SKM-1 (cell line): ENCODE results near the gene ADCY2.
A peak's percentile ranks its signal among the peaks of the same experiment; 100 is the strongest.

ENCODE experiments used
- DNase-seq: peaks from one replicate; lab custom pipeline; 2025; ENCODE audit not compliant: unreplicated experiment; lab: John Stamatoyannopoulos, UW

The ADCY2 gene

DNA sequence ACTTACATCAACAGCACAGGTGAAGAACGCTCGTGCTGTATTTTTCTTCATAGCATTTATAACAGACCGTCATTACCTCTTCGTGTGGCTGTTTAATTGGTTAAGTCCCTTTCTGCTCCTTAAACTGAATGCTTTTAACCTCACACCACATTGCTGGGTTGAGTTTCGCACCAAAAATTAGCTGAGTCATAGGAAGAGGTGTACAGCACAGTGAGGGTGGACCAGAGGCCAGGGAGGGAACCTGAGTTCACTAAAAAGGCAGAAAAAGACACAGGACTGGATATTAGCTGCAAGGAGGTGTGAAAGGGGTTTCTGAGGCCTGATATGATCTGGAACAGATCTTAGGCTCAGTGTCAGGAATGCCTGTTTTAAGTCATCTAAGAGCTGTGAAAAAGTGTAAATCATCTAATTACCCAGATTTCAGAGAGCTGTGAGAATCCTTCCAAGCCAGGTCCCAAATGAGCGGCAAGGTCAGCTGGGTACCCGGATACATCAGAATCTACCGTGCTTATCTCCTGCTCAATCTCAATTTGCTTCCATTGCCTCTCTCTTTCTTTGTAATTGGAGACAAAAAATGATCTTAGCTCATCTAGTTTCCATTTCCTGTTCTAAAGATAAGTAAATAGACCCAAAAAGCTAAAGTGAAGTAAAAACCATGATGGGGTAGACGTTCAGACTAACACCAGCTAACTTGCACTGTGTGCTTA is 462.1 kb downstream of the ADCY2 start:
- DNase-seq = no peak

DNA sequence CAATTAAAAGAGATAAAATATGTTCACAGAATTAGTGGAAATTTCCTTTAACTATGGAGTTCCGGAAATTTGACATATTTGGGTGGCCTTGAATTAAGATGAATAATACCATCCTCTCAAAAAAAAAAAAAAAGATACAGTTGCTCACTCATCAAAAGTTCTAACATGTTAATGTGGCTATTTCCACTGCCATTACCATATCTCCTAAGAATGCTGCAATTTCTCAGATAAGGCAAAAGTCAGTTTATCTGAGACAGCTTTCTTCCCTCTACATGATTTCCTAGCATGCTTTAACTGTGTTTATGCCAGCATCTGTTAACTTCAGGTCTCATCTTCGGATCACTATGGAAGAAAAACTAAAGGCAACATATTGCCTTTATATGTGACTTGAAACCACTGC is 470.3 kb downstream of the ADCY2 start:
- DNase-seq = no peak

DNA sequence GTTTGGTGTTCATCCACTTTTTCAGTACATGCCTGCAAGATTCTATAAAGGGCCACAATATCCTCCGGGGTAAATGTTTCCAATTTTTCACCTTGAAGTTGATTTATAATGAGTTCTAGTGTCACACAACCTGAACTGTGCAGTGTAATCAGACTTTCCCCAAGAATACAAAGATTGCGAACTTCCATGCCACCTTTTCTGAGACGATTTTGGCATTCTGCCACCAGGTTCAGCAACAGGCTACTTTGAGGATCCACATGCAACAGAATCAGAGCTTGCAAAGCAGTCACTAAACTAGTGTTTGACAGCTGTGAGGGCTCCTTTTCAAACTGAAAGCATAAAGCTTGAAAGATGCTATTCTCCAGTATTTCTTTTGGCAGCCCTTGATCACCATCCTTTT is 471.3 kb downstream of the ADCY2 start:
- no peak for DNase-seq

DNA sequence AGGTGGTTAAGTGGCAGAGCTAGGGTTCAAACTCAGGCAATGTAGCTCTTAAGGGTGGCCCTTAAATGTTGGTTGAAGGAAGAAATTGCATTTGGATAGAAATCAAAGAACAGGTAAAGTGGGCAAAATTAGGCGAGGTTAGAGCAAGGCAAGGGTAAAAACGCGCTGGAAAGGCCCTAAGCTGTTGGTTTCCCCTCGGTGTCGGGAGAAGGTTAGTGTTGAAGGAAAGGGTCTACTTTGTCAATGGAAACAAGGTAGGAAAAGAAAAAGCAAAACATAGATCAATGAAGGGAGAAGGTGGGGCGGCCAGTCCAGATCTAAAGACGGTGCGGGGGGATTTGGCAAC is 472.5 kb downstream of the ADCY2 start:
- DNase-seq = no peak

DNA sequence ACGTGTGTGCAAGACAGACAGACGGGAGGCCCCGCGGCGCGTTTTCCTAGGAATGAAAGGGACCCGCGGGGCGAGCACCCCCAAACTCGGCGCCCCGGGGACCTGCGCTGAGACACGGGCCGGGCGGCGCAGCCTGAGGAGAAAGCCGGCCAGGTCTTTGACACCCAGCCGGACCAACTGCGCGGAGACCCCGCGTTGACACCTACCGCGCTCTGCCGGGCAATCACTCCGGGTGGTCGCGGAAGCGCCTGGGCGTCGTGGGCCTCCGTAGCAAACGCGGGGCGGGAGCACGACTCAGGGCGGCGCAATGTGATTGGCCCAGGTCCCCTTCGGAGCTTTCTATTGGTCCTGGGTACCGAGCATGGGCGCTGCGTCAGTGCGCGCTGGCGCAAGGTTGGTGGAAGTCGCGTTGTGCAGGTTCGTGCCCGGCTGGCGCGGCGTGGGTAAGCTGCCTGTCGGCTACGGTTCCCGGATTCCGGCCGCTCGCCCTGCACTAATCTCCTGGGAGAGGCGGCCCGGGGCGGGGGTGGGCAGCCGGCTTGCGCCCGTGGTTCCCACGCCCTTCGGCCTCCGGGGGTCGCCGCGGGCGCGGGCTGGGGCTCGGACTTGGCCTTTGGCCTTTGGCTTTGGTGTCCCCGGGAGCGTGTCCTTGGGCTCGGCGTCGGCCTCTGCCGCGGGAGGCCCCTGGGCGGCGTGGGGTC is 473.0 kb downstream of the ADCY2 start, which contains the start of the genes FASTKD3 and MTRR:
FASTKD3 (minus strand) TSS at position 259 of the 701 bp plus-strand sequence. CDS start 948 bp downstream, outside the sequence.
MTRR (plus strand) TSS at position 376 of the 701 bp plus-strand sequence. CDS start 1,647 bp downstream, outside the sequence.
- DNase-seq = peak; percentile 83

GRCh38 chr5:7869474-7870136 is 473.7 kb downstream of the ADCY2 start:
- no peak for DNase-seq

GRCh38 chr5:7871653-7872052 is 475.7 kb downstream of the ADCY2 start:
- no peak for DNase-seq

DNA sequence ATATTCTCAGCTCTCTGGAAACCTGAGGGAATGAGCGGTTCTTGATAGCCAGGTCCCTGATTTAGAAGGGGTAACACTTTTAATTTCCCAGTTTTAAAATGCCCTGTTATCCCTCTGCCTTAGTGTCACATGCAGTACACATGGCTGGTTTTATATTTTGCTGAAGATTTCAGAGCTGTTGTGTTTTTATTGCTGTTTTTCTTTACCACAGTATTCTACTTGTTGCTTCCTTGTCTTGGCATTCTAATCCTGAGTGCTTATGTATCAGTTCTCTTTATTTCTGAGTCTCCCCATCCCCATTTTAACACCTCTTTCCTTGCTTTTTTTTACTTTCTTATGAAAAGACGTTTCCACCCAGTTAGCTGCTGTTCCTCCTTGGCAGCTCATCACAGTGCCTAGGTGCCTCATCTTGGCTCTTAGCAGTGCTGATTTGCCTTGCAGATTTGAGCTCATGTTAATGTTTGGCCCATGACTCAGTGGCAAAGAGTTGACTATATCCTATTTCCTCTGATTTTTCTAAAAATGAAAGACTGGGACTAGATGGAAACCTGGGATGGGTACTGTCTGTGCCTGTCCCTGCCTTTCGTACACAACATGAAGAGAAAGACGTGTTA is 476.7 kb downstream of the ADCY2 start:
- no peak for DNase-seq

DNA sequence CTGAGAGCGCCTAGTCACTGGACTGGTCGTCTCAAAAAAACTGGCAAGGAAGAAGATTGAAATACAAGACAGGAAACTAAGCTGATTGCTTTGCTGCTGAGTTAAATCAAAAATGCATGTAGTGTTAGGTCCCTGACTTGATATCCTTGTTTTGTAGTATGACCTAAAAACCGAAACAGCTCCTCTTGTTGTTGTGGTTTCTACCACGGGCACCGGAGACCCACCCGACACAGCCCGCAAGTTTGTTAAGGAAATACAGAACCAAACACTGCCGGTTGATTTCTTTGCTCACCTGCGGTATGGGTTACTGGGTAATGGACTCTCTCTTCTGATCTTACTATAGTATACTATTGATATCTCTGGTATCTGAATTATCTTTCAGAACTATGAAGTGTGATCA is 477.3 kb downstream of the ADCY2 start:
- no peak for DNase-seq

DNA sequence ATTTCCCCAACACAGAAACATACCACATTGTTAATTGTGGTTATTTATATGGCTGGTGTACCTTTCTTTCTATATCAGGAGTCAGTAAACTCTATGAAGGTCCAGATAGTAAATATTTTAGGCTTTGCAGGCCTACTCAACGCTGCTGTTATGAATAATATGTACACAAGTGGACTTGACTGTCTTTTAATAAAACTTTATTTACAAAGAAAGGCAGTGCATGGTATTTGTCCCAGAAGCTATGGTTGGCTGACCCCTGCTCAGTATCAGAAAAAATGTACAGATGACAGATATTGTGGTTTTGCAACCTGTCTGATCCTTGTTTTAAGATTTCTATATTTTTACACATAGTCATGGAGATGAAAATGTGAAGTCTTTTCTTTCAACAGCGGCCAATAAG is 478.7 kb downstream of the ADCY2 start:
- DNase-seq = no peak

GRCh38 chr5:7875151-7875550 is 479.2 kb downstream of the ADCY2 start:
- DNase-seq = no peak

- no peak for DNase-seq
Observed at GRCh38 chr5:7876867-7877266, 480.9 kb downstream of the ADCY2 start.

DNA sequence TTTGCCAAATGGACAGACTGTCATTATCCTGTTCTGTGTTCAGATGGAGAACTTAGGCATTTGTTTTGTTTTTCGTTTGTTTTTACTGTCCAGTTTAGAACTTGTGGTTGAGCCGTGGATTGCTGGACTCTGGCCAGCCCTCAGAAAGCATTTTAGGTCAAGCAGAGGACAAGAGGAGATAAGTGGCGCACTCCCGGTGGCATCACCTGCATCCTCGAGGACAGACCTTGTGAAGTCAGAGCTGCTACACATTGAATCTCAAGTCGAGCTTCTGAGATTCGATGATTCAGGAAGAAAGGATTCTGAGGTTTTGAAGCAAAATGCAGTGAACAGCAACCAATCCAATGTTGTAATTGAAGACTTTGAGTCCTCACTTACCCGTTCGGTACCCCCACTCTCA is 481.9 kb downstream of the ADCY2 start:
- DNase-seq = no peak

DNA sequence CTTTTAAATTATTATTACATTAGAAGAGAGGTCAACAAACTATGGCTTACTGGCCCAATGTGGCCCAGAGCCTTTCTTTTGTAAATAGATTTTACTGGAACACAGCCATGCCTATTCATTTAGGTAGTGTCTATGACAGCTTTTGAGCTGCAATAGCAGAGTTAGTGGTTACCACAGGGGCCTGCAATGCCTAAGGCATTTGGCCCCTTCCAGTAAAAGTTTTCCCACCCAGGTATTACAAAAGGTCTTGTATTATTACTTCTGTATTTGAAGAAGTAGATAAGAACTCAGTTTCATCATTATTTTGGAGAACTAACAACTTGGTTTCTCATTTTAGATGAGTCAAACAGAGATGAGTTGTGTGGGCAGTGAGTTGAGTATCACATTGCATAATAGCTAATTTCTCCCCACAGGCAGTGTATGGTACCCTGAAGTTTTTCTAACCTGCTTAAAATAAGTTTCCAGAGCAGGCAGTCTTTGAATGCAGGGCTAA is 482.5 kb downstream of the ADCY2 start:
- peak; percentile 68 for DNase-seq
